Measurements from ENCODE around the gene TMEM132C.

The TMEM132C gene

DNA sequence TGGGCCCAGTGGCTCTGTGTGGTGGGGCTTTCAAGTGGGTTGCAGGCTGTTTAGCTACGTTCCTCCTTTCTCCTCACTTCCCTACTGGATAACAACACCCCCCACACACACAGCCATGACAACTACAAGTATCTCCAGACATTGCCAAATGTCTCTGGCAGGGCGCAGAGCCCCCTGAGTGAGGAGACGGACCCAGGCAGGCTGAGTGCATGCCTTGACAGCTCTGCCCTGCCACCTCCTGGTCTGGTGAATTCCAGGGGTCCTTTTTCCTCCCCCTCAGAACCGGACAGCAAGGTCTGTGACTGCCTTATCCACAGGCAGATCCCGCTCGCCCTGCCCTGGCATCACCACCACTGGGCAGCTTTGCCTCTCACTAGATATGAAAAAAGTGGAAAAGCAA lies 276.5 kb downstream of the TMEM132C start:
- H3K4me1 Mint-ChIP-seq, result no peaks in the 10 kb centered on the region
- H3K4me3 Mint-ChIP-seq, result no peak overlapping the region
- no peak for DNase-seq
- peaks cover 10% of the 10 kb centered on the region for H3K9me3 Mint-ChIP-seq
- H3K27me3 Mint-ChIP-seq, result no peaks in the 10 kb centered on the region
- H3K27ac Mint-ChIP-seq, result no peak overlapping the region
- CTCF ChIA-PET, result no interaction called here
- H3K36me3 Mint-ChIP-seq, result no peaks in the 10 kb centered on the region

DNA sequence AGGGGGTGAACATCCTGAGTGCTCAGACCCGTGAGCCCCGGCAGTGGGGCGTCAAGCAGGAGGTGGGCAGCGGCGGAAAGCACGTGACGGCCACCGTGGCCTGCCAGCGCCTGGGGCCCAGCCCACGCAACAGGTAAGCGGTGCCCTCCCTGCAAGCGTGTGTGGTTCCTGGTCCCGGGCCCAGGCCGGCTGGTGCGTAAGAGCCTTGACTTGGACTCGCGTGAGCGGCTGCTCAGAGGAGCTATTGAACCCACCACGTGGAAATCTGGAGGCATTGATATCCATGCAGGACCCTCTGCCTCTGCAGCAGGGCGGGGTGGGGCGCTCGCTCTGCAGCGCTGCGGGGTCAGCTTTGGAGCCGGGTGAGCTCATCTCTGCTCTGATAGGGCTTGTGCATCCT lies 277.0 kb downstream of the TMEM132C start:
- Mint-ChIP-seq H3K4me1 (no peaks in the 10 kb centered on the region), H3K27me3 (no peaks in the 10 kb centered on the region), H3K9me3 (peaks cover 10% of the 10 kb centered on the region), H3K27ac (no peak overlapping the region), H3K36me3 (no peaks in the 10 kb centered on the region), H3K4me3 (no peak overlapping the region)
- no peak for DNase-seq
- CTCF ChIA-PET, result no interaction called here

DNA sequence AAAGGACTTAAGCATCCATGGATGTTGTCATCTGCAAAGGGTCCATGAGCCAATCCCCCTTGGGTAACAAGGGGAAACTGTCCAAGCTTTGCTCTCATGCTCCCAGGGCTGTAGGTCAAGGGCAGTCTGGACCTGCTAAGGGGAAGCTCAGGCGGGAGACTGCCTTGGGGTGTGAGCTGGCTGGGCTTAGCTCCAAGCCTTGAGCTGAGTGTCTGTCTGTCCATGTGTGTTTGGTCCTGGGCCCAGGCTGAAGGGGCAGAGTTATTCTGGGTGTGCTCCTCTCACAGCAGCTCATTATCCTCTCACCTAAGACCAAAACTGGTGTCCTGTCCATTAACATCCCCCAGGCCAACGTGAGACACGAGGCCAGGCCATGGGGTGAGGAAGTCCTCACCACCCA lies 282.0 kb downstream of the TMEM132C start:
- Mint-ChIP-seq H3K27me3 (no peaks in the 10 kb centered on the region), H3K27ac (no peak overlapping the region), H3K9me3 (peaks cover 3% of the 10 kb centered on the region), H3K36me3 (no peaks in the 10 kb centered on the region), H3K4me3 (no peak overlapping the region), H3K4me1 (no peaks in the 10 kb centered on the region)
- CTCF ChIA-PET, result no interaction called here
- no peak for DNase-seq

DNA sequence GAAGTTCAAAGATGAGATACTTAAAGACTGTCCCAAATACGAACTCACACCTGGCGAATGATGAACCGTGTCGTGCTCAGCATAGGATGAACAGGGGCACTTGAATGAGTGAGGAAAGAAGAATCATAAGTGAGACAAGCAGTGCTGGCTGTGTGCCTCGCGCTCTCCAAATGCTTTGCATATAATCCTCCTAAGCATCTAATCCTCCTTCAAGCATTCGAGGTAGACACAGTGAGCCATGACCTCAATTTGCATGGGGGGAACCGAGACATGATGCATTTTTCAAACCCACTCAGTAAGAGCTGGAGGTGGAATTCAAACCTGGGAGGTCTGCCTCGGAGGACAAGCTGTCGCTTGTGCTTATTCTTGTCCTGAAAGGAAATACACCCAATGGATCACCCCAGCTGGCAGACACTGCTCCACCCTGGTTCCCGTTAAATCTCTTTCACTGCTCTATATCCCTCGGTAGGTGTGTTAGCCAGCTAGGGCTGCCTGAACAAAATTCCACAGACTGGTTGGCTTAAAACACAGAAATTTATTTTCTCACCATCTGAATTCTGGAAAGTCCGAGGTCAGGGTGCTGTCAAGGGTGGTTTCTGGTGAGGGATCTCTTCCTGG lies 282.7 kb downstream of the TMEM132C start:
- Mint-ChIP-seq H3K9me3 (peaks cover 3% of the 10 kb centered on the region), H3K4me3 (no peak overlapping the region), H3K27me3 (no peaks in the 10 kb centered on the region), H3K36me3 (no peaks in the 10 kb centered on the region), H3K27ac (no peak overlapping the region), H3K4me1 (no peaks in the 10 kb centered on the region)
- no peak for DNase-seq
- CTCF ChIA-PET, result no interaction called here

DNA sequence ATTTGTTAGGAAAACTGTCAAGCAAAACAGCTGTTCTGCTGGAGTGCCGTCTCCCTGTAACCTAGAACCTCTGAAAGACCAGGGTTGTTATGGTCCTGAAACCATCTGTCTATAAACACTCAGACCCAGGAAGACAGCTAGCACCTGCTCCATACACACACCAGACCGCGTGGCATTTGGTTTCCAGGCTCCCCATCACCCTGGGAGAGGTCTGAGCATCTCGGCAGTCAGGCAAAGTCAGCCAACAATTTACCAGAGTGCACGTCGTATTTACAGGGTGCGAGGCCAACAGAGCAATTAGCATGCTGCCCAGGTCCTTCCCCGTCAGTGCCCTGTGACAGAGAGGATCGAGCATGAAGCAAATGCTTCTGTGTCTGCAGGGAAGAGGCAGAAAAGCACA lies 284.3 kb downstream of the TMEM132C start:
- no peak for DNase-seq
- H3K27ac Mint-ChIP-seq, result no peak overlapping the region
- CTCF ChIA-PET, result no interaction called here
- H3K36me3 Mint-ChIP-seq, result no peaks in the 10 kb centered on the region
- H3K9me3 Mint-ChIP-seq, result peaks cover 7% of the 10 kb centered on the region
- no peak overlapping the region for H3K4me3 Mint-ChIP-seq
- no peaks in the 10 kb centered on the region for H3K27me3 Mint-ChIP-seq
- no peaks in the 10 kb centered on the region for H3K4me1 Mint-ChIP-seq

DNA sequence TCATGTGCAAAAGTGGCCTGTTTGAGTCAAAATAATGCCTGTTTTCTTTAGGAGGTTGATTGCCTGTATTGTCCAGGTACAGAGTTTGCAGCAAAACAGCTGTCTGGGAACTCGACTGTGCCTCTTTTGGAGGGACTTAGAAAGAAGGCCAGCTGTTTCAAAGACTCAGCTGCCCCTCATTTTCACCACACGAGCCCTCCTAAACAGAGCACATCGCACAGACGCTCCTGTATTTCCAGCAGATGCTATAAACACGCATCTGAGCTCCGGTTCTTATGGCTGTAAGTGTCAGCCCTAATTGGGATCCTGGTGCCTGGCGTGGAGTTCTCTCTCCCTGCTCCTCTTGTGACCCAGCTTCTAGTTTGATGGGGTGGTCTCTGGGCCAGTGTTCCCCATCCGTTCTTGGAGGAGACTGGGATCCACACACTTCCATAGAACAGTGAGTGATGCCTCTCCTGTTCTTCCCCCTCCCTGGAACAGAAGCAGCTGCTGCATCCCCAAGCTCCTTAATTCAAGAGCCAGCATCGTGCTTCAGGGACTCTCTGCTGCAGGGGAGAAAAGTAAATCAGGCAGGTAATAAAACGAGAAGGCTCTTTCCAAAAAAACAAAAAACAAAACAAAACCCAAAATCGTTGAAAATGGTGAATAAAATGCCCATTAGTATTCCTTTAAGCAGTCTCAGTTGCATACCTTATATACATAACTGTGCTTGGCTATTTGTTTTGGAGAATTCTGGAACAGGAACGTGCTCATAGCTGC lies 287.8 kb downstream of the TMEM132C start:
- CTCF ChIA-PET, result interaction anchor here (1.2 kb wide), 1 partner anchor 296 kb away, joined by 3 read pairs; no protein-coding TSS in a partner anchor
- H3K36me3 Mint-ChIP-seq, result no peaks in the 10 kb centered on the region
- H3K4me3 Mint-ChIP-seq, result no peak overlapping the region
- peaks cover 19% of the 10 kb centered on the region for H3K9me3 Mint-ChIP-seq
- H3K27me3 Mint-ChIP-seq, result no peaks in the 10 kb centered on the region
- DNase-seq, result no peak
- no peak overlapping the region for H3K27ac Mint-ChIP-seq
- no peaks in the 10 kb centered on the region for H3K4me1 Mint-ChIP-seq

DNA sequence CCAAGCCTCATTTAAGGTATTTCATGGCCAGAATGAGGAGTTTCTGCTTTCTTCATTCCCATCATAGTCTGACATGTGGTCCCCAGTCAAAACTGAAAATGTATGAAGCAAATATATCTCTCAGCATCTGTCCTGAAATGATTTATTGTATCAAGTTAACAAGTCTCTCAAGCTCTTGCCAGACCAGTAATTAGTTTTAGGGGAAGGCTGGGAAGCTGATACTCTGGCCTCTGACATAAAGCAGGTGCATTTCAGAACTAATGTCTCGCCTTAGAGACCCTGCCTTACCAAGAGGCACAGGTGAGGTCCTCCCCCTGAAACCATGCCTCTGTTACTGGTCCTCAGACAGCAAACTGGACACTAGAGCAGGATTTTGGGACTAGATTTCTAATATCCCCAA lies 290.3 kb downstream of the TMEM132C start:
- no peaks in the 10 kb centered on the region for H3K27me3 Mint-ChIP-seq
- DNase-seq, result no peak
- no peaks in the 10 kb centered on the region for H3K36me3 Mint-ChIP-seq
- peaks cover 19% of the 10 kb centered on the region for H3K9me3 Mint-ChIP-seq
- H3K4me3 Mint-ChIP-seq, result no peak overlapping the region
- CTCF ChIA-PET, result no interaction called here
- H3K4me1 Mint-ChIP-seq, result no peaks in the 10 kb centered on the region
- no peak overlapping the region for H3K27ac Mint-ChIP-seq

DNA sequence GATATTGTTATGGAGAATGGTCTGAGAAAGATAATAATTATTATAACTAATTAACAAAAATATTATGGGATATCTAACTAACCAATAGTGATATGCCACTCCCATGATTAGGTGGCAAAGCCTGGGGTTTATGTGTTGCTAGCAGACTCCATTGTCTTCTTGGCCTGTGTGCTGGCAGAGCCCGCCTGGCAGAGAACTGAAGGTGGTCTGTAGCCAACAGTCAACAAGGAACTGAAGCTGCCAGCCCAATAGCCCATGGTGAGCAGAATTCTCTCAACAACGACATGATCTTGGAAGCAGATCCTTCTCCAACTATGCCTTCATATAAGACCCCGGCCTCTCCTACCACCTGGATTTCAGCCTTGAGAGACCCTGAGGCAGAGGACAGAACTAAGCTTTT lies 298.0 kb downstream of the TMEM132C start:
- peaks cover 4% of the 10 kb centered on the region for H3K9me3 Mint-ChIP-seq
- H3K27ac Mint-ChIP-seq, result no peak overlapping the region
- DNase-seq, result no peak
- no peaks in the 10 kb centered on the region for H3K4me1 Mint-ChIP-seq
- CTCF ChIA-PET, result no interaction called here
- no peak overlapping the region for H3K4me3 Mint-ChIP-seq
- H3K27me3 Mint-ChIP-seq, result no peaks in the 10 kb centered on the region
- H3K36me3 Mint-ChIP-seq, result no peaks in the 10 kb centered on the region

DNA sequence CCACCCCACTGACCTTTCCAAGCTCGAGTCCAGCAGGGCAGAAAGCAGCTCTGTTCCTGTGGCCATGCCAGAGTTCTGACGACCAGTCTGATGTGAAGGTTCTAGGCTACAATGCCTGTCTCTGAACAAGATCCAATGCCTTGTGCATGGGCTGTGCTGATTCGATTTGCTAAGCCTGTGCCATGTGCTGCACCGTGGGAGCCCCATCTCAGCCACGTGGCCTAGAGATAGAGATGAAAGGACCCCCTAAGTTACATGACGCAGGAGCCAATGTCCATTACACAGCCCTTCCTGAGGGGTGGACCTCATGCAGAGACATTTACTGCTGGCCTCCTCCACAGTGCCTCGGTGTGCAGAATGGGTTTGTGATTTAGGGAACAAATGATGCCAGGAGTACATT lies 300.8 kb downstream of the TMEM132C start:
- H3K36me3 Mint-ChIP-seq, result no peaks in the 10 kb centered on the region
- CTCF ChIA-PET, result no interaction called here
- H3K27me3 Mint-ChIP-seq, result no peaks in the 10 kb centered on the region
- no peak for DNase-seq
- peaks cover 7% of the 10 kb centered on the region for H3K9me3 Mint-ChIP-seq
- no peaks in the 10 kb centered on the region for H3K4me1 Mint-ChIP-seq
- no peak overlapping the region for H3K27ac Mint-ChIP-seq
- no peak overlapping the region for H3K4me3 Mint-ChIP-seq

DNA sequence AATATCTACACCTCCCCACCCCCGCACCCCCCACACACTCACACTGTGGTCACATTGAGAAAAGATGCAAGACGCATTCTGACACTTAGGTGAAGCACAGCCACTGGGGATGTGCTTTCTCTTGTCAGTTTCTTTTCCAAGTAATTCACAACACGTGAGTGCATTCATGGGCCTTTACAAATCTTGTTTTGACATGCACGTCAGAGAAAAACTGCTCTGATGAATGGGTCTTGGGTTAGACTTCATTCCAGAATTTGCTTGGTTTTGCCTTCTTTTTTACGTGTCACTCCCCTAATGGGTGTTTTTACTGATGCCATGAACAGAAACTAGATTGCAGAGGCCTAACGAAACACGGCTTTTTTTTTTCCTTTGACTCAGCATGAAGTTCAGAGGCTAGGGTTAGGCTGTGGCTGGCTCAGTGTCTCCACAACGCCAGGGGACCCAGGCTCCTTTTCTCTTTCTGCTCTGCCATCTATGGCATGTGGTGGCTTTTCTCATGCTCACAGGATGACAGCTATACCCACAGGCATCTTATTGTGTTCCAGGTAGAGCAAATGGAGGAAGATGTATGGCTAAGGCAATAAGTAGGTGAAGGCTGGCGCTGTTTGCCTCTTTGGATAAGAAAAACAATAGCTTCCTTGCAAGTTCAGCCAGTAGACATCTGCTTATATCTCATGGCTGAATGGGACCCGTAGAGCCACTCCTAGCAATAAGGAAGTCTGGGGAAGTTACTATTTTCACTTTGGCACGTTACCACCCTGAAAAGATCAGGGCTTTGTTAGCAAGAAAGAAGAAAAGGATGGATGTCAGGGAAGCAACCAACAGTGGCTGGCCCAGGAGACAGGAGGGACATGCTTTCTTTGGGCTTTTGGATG lies 303.5 kb downstream of the TMEM132C start:
- CTCF ChIA-PET, result no interaction called here
- H3K27ac Mint-ChIP-seq, result no peak overlapping the region
- H3K36me3 Mint-ChIP-seq, result no peaks in the 10 kb centered on the region
- H3K4me3 Mint-ChIP-seq, result no peak overlapping the region
- no peaks in the 10 kb centered on the region for H3K4me1 Mint-ChIP-seq
- no peak for DNase-seq
- H3K27me3 Mint-ChIP-seq, result no peaks in the 10 kb centered on the region
- H3K9me3 Mint-ChIP-seq, result peaks cover 13% of the 10 kb centered on the region

DNA sequence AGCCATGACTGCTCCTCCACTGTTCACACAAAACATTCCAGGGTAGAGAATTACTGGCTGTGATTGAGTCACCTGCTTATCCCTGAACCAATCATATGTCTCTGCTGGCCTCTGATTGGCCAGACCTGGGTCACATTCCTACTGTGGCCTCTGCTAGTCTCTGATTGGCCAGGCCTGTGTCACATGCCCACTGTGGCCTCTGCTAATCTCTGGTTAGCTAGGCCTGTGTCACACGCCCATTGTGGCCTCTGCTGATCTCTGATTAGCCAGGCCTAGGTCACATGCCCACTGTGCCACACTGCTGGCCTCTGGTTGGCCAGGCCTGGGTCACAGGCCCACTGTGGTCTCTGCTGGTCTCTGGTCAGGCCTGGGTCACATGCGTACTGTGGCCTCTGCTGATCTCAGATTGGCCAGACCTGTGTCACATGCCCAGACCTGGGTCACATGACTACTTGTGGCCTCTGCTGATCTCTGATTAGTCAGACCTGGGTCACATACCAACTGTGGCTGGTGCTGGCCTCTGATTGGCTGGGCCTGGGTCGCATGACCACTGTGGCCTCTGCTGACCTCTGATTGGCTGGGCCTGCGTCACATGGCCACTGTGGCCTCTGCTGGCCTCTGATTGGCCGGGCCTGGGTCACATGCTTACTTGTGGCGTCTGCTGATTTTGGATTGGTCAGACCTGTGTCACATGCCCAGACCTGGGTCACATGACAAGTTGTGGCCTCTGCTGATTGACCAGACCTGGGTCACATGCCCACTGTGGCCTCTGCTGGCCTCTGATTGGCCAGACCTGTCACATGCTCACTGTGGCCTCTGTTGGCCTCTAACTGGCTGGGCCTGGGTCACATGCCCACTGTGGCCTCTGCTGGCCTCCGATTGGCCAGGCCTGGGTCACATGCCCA lies 305.2 kb downstream of the TMEM132C start:
- Mint-ChIP-seq H3K4me3 (no peak overlapping the region), H3K27me3 (no peaks in the 10 kb centered on the region), H3K4me1 (no peaks in the 10 kb centered on the region), H3K9me3 (peaks cover 13% of the 10 kb centered on the region), H3K27ac (no peak overlapping the region), H3K36me3 (no peaks in the 10 kb centered on the region)
- CTCF ChIA-PET, result no interaction called here
- no peak for DNase-seq

DNA sequence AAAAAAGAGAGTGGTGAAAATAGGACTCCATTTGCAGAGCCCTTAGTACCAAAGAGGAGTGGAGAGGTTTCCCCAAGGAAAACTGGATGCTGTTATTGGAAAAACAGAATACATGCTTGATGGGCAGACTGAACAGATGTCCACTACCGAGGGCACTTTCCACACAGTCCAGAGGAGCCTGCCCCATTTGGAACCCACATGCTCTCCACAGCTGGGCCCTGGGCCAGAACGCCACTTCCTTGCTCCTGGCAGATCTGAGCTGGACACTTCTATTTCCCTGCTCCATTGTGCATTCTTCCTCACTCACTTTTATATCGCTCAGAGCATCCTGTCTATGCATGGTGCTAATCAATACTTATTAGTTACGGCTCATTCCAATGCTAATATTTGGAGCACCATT lies 306.9 kb downstream of the TMEM132C start:
- peaks cover 17% of the 10 kb centered on the region for H3K9me3 Mint-ChIP-seq
- H3K27ac Mint-ChIP-seq, result no peak overlapping the region
- H3K4me3 Mint-ChIP-seq, result no peak overlapping the region
- H3K4me1 Mint-ChIP-seq, result no peaks in the 10 kb centered on the region
- H3K36me3 Mint-ChIP-seq, result no peaks in the 10 kb centered on the region
- CTCF ChIA-PET, result no interaction called here
- no peaks in the 10 kb centered on the region for H3K27me3 Mint-ChIP-seq
- no peak for DNase-seq

DNA sequence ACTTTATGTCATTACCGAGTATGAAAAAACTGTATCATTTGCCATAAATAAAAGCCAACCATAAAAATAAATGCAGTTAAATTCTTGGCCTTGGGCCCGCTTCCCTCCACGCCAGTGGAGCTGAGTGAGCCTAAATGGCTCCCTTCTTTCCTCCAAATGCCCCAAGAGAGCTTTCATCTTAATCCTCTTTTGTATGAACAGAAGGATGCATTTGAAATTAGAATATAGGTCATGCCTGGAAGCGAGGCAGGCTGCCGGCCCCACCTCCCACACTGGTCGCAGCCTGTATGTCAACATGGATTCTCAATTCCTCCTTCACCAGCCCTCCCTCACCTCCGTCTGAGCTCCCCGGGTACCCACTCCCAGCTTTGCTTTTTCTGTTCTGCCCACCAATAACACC lies 311.1 kb downstream of the TMEM132C start:
- CTCF ChIA-PET, result no interaction called here
- no peaks in the 10 kb centered on the region for H3K27me3 Mint-ChIP-seq
- H3K9me3 Mint-ChIP-seq, result peaks cover 27% of the 10 kb centered on the region
- H3K4me1 Mint-ChIP-seq, result no peaks in the 10 kb centered on the region
- DNase-seq, result no peak
- no peak overlapping the region for H3K4me3 Mint-ChIP-seq
- no peak overlapping the region for H3K27ac Mint-ChIP-seq
- H3K36me3 Mint-ChIP-seq, result no peaks in the 10 kb centered on the region

DNA sequence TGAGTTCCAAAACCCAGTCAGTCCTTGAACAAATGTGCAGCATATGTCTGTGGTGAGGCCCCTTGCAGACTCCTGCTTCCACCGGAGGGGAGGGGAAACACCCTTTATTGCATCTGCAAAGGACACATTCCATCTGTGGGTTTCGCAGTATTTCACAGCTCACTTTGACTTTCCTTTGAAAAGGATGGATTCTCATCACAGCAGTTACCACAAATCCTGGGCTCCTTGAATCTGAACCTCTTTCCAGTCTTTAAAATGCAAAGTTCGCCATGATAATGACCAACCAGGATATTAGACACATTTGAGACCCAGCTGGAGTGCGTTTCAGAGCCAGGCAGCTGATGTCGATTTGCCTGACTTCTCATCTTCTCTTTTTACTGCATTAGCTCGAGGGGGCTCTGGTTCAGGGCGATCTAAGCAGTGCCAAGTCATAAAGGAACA lies 314.4 kb downstream of the TMEM132C start:
- Mint-ChIP-seq H3K27me3 (no peaks in the 10 kb centered on the region), H3K4me1 (no peaks in the 10 kb centered on the region), H3K27ac (no peak overlapping the region), H3K9me3 (peaks cover 23% of the 10 kb centered on the region), H3K36me3 (no peaks in the 10 kb centered on the region), H3K4me3 (no peak overlapping the region)
- CTCF ChIA-PET, result no interaction called here
- DNase-seq, result no peak

All from activated naive CD4-positive, alpha-beta T cell treated with anti-CD3 and anti-CD28 coated beads, Interleukin-2, amount 10 ng/mL, durations not matched to agents 7 days and 5 days (primary cell).